ENCODE measurements around the gene SV2A. TPM values are rescaled to one million over a fixed set of nuclear protein-coding genes. Genes with fewer than 3 reads are reported as not detected.

The SV2A gene
- total RNA-seq, 1 donor from 2014 or later: 1.3 TPM

DNA sequence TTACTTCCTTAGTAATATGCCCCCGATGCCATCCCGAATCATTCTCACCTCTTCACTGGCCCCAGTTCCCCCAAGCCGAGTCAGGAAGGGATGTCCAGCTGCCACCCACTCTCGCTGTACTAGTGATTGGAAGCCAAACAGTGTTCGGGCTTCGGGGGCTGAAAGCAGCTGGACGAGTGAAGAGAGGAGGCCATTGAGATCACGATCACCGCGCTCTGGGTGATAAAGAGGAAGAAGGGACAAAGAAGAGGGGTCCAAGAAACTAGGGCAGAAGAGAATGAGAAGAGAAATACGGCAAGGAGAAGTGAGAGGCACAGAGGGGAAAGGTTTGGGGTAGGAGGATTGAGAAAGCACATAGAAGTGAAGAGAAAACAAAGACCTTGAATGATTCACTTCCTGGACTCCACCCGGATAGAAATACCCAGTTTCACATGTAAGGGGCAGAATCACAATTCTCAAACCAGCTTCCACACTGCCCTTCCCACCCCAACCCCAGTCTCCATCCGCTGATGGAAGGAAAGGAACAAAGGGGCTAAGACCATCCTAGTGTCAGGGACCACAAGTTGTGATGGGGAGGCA is 13.7 kb upstream of the SV2A start:
- DNase-seq (ENCODE audit: low read depth in 2 of 2): peak in 1 of 2 donors; percentile 33

- no peak for DNase-seq (ENCODE audit: low read depth in 2 of 2)
Measured at GRCh38 chr1:149929856-149930255, 12.2 kb upstream of the SV2A start.

DNA sequence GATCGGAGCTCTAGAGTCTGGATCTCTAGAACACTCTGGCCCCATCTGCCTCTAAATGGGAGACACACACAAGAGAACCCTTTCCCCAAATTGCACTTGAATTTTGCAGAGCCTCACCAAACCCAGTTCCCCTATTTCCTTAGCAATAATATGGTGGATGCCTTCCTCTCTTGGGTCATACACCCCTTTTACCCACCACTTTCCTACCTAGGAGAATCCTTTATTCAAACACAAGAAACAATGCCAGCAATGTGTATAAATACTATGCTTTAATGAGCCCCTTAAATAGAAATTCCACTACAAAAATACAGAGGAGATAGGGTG is 10.7 kb upstream of the SV2A start:
- no peak for DNase-seq (ENCODE audit: low read depth in 2 of 2)

DNA sequence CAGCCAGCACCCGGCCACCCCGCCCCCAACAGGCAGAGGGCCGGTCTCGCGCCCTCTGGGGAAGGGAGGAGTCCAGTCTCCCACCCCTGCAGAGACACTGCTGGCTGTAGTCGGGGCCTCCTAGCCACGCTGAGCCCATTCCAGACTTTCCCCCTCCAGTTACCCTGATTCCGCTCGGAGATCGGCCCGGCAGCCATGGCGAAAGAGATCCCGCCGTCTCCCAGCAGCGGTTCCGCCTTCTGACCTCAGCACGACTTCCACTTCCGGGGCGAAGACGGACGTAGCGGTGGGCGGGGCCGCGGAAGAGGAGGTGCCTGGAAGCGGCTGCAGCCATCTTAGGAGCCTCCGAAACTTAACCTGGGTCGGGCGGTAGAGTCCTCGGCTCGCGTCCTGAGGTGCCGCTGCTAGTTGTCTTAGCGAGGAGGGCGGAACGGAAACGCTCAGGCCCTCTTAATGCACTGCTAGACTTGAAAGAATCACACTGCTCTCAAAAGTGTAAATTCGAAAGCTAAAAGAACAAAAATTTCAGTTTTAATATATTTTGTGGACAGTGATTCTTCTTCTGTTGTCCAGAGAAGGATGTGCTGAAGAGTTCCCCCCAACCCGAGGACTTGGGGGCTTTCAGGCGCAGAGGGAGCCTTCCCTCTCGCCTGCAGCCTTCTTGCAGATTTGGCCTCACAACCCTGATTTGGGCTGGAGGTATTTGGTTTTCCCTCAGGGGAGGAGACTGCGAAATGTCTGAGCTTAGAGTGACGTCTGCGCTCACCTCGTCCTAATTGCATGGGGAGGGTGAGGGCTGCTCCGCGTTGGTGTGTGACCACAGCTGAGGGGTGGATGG is 10.1 kb upstream of the SV2A start, which contains the start of gene SF3B4:
Gene SF3B4, minus strand, starts transcription at position 241 of the 838 bp plus-strand sequence. Its CDS starts 44 bp downstream, at position 197.
- DNase-seq (ENCODE audit: low read depth in 2 of 2): peak; percentile 78 to 95

- peak in 1 of 2 donors; percentile 19 for DNase-seq (ENCODE audit: low read depth in 2 of 2)
Measured at GRCh38 chr1:149927056-149927562, 9.5 kb upstream of the SV2A start.

DNA sequence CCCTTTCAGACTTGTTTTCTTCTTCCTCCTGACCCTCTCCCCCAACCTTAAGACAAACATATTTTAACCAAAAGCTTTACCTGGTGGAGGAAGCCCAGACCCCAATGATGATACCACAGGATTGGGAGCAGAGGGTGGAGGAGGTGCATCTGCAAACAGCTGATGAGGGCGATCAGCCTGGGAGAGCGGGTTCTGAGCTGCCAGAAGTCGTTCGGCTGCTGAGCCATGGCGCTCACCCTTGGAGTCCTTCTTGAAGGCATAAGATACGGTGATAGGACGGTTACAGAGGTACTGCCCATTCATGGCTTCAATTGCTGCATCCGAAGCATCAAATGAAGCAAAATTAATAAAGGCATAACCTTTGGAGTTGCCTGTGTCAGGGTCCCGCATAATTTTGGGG is 8.7 kb upstream of the SV2A start:
- no peak for DNase-seq (ENCODE audit: low read depth in 2 of 2)

DNA sequence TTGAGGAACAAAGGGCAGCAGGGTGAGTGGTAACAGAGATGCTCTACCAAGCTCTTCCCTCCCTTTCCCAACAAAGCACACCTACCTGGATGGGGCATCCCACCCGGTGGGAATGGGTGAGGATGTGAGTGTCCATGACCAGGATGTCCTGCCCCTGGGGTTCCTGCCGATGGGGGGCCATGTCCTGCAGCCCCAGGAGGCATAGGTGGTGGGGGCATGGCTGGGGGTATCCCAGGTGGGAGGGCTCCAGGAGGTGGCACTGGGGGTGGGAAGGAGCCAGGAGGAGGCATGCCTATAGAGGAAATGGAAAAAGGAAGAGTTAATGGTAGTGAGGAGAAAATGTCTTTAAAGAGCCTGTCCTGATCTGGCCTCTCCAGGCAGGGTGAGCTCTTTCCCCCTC is 8.1 kb upstream of the SV2A start:
- no peak for DNase-seq (ENCODE audit: low read depth in 2 of 2)

GRCh38 chr1:149925345-149925744 is 7.7 kb upstream of the SV2A start:
- DNase-seq (ENCODE audit: low read depth in 2 of 2): no peak

DNA sequence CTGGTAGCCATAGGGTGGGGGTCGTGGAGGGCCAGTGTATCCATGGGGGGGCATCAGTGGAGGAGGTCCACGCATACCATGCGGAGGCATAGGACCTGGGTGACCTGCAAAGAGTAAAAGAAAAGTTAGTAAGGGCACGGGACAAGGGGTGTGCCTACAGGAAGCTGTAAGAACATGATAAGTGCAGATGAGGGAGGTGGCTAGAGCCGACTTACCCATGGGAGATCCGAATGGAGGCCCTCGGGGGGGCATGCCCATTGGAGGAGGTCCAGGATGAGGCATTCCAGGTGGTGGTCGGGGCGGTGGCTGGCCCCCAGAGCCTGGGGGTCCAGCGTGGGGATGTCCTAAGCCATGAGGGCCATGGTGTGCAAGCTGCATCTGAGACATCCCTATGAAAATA is 6.0 kb upstream of the SV2A start:
- no peak for DNase-seq (ENCODE audit: low read depth in 2 of 2)

DNA sequence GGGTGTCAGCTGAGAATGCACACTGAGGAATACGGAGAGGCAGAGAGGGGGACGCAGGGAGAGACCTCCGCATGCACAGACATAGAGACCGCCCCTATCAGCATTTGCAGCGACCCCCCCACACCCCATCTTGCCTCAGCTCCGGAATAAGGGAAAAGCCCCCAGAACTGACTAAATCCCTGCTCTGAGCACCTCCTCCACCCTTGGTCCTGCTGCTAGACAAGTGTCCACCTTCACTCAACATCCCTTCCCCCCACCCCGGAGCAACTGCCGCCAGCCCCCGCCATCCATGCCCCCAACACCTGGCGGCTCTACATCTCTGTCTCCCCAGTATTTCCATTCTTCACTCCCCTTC is 769 bp downstream of the SV2A start:
- no peak for DNase-seq (ENCODE audit: low read depth in 2 of 2)

DNA sequence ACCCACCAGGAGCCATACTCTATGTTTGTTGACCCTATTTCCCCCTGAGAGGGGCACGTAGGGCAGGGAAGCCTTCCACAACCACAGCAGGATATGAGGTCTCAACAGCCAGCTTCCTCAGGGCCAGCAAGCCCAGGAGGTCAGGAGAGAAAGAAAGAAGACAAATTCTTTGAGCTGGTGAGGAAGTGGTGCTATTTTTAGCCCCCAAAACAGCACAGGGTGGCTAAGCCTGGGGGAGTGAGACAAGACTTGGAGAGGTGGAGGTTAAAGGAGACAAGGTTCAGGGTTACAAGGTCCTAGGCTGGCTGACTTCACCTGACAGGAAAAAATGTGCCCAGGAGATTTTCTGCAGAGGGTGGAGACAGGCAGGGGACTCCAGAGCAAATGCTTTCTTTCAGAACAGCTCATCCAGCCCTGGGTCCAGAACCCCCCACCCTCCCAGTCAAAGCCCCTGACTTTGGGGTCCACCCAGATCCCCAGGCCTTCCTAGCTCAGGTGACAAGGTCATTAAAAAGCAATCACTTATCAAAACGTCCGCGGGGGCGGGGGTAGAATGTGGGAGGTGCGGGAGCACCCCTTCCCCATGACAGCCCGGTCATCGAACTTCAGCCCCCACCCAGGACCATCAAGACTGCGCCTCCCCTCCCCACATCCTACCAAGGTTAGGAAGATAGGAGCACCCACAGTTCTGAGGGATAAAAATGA is 1.3 kb downstream of the SV2A start:
- no peak for DNase-seq (ENCODE audit: low read depth in 2 of 2)

GRCh38 chr1:149915429-149916192 is 2.0 kb downstream of the SV2A start:
- DNase-seq (ENCODE audit: low read depth in 2 of 2): no peak

DNA sequence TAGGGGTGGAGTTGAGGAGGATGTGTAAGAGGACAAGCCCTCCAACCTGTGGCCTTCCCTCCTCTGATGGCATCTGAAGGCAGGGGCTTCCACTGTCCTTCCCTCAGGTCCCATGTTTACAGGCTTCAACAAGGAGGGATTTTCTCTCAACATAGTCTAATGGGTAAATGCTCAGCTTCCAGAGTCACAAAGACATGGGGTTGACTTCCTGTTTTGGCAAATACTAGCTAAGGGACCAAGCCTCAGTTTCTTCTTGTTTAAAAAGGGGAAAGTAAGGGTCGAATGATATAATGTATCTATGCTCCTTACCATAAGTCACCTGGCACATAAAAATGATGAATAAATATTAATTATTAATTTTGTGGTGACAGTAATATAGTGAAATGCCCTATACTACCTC is 3.1 kb downstream of the SV2A start:
- DNase-seq (ENCODE audit: low read depth in 2 of 2): no peak

- no peak for DNase-seq (ENCODE audit: low read depth in 2 of 2)
Measured at GRCh38 chr1:149906570-149907075, 11.0 kb downstream of the SV2A start.

DNA sequence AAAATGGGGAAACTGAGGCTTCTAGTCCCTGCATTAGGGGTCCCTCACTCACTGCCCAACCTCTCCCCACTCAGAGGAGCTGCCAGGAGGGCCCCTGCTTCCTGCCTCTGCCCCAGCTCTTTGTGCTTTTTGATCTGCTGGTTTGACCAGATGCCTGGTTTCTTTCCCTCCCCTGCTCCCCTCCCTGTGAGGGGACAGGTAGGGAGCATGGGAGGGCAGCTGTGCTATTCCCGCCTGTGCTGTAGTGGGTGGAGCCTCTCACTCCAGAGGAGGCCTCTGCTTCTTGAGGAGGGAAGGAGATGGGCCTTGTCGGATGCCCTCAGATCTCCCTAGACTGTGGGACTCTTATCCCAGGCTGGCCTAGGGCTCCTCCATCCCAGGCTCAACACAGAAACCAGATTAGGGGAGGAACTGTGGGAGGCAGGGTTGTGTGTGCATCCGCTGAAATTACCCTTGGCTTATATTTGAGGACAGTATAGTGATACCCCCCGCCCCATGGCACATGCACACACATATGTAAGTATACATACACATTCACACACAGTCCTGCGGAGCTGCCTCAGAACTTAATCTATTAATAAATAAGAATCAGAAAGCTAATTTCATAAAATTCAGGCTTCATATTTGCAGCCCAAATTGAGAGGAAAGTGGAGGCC is 13.7 kb downstream of the SV2A start:
- no peak for DNase-seq (ENCODE audit: low read depth in 2 of 2)

DNA sequence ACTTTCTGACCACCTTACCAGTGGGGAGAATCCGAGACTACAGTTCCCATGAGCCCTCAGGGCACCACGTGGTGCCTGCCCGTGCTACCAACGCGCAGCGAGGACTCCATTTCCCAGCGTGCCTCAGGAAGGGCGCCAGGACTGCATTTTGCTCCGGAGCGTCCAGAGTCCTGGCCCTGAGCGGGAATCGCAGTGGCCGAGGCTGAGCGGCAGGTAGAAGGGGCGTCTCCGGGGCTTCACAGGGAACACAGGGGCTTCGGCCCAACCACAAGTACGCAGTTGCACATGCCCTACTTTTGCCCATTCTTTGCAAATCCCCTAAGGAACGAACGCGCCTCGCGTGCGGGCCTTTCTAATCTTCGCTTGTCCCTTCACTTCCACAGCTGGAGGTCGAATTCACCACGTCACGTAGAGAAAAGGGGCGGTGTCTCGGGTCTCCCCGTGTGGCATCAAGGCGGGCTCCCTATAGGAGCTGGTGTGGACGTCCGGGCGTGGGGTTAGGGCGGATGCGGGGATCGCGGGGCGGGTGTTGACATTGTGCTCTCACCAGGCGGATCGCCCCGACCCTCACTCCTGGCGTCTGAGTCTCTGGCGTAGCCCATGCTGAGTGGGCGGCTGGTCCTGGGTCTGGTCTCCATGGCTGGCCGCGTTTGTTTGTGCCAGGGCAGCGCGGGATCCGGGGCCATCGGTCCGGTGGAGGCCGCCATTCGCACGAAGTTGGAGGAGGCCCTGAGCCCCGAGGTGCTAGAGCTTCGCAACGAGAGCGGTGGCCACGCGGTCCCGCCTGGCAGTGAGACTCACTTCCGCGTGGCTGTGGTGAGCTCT is 18.0 kb downstream of the SV2A start, which contains the start of gene BOLA1:
Gene BOLA1, plus strand, starts transcription at position 109 of the 825 bp plus-strand sequence. Its CDS starts 492 bp downstream, at position 601.
- DNase-seq (ENCODE audit: low read depth in 2 of 2): peak; percentile 84 to 94

DNA sequence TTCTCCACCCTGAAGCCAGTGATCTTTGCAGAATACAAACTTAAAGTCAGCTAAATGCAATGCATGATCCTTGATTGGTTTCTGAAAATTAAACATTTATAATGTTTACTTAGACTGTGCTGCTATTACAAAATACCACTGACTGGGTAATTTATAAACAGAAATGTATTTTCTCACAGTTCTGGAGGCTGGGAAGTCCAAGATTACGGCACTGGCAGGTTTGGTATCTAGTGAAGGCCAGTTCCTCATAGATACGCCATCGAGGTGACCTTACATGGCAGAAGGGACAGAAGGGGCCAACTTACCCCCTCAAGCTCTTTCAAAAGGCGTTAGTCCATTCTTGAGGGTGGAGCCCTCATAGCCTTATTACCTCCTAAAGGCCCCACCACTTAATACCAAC is 21.1 kb downstream of the SV2A start:
- no peak for DNase-seq (ENCODE audit: low read depth in 2 of 2)

DNA sequence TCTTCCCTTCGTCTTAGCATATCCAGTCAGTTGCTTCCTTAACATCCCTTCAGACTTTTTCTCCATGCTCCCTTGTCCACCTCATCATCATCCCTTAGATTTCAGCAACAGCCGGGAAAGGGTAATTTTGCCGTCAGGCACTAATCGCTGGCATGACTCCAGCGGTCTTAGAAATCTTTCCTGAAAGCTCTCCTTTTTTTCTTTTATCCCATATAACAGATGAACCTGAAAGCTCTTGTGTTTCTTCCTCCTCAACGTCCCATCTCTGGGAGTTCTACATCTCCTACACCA is 28.7 kb downstream of the SV2A start:
- peak in 1 of 2 donors; percentile 47 for DNase-seq (ENCODE audit: low read depth in 2 of 2)

GRCh38 chr1:149888247-149888998 is 29.2 kb downstream of the SV2A start:
- peak; percentile 40 to 82 for DNase-seq (ENCODE audit: low read depth in 2 of 2)
